Endometrial microvascular endothelial cells (primary cell): ENCODE measurements around the gene UPP1. TPM values are rescaled to one million over a fixed set of nuclear protein-coding genes. Genes with fewer than 3 reads are reported as not detected.

Source experiments
- in situ Hi-C: cut with HindIII; loops from 2 replicates; pipeline ENCODE4 v1.10.0; 2017; ENCODE audit warnings: low sequenced_read_pairs, low pct_unique_long_range_greater_than_20kb; ENCODE audit errors: inconsistent ontology term
- total RNA-seq: library from RNA; depleted of rRNA; stranded (reverse); fragments of >200 nt; gene quantifications from one replicate; pipeline ENCODE4 v1.2.3, GENCODE V29; 2015; ENCODE audit errors: inconsistent ontology term

The UPP1 gene
- total RNA-seq, 1 donor from 2014 or later = 53.8 TPM

- in situ Hi-C loops = loop anchor here (25.0 kb wide), 1 partner anchor 96 kb away; the partner anchor contains the start of gene HUS1
Measured at GRCh38 chr7:48083114-48083830, 5.8 kb upstream of the UPP1 start.

DNA sequence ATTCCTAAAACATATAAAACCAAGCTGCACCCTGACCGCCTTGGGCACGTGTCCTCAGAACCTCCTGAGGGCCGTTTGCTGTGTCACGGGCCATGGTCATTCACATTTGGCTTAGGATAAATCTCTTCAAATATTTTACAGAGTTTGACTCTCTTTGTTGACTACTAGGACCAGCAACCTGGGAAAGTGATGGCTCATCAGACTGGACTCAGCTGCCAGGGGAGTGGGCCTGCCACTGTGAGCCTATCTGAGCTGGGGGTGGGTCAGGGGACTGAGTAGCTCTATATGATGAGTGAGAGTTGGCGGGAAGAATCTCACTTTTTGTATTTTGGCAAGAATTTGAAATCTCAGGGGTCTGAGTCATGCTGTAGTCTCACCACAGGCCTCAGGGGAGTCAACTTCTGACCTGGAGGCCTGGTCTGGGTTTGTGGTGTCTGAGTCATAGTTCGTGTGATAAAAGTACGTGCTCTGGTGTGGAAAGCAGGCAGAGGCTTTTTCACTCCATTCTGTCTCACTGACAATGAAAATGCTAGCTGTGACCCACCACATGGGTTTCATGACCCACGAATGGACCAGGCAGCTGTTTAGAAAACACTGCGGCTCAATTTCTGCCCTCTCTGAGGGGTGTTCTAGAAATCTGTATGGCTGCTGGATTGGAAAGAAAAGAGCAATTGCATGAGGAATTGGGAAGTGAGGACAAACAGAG lies 4.2 kb upstream of the UPP1 start:
- in situ Hi-C loops = loop anchor here (25.0 kb wide), 1 partner anchor 98 kb away; the partner anchor contains the start of gene HUS1

- in situ Hi-C loops = loop anchor here (25.0 kb wide), 1 partner anchor 98 kb away; the partner anchor contains the start of gene HUS1
Measured at GRCh38 chr7:48085433-48085791, 3.7 kb upstream of the UPP1 start.

DNA sequence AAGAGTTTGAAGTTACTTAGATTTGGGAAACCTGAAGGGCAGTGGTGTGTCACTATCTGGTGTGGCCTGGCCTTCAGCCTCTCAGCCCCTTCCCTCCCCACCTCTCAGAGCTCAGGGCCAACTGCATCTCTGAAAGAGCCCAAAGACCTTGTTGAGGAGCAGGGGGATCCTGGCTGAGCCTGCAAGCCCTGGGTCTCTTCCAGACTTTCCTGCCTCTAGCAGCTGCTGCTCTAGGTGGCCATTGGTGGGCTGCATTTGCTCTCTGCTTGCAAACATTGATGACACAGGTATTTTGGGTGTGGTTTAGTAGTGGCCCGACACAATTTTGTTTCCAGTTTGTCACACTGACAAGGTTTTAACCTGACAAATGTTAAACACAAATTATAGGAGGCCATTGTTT lies 3.1 kb upstream of the UPP1 start:
- in situ Hi-C loops = loop anchor here (25.0 kb wide), 1 partner anchor 99 kb away; the partner anchor contains the start of gene HUS1

GRCh38 chr7:48087349-48087748 lies 1.7 kb upstream of the UPP1 start:
- in situ Hi-C loops = loop anchor here (25.0 kb wide), 1 partner anchor 100 kb away; the partner anchor contains the start of gene HUS1

DNA sequence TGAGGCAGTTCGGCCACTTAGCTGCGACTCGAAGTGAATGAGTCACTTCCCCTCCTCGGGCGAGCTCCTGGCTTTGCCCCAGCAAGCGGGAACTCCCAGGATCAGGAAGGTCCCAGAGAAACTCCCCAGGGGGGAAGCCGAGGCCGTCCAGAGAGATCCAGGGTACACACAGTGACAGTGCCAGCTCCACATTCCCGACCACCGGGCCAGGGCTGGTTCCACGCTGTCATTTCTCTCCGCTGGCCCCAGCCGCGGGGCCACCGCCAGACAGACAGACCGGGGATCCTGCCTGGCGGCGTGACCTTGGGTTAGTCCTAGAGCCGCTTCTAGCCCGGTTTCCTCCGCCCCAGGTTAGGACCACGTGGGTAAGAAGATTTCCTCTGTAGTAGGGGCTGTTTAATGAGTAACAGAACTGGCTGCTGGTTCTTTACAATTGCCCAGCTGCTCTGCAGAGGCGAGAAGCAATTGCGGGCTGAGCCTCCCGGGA lies 463 bp upstream of the UPP1 start:
- in situ Hi-C loops = loop anchor here (25.0 kb wide), 1 partner anchor 101 kb away; the partner anchor contains the start of gene HUS1

- in situ Hi-C loops = loop anchor here (25.0 kb wide), 1 partner anchor 103 kb away; the partner anchor contains the start of gene HUS1
Measured at GRCh38 chr7:48090095-48090805, 1.2 kb downstream of the UPP1 start.

DNA sequence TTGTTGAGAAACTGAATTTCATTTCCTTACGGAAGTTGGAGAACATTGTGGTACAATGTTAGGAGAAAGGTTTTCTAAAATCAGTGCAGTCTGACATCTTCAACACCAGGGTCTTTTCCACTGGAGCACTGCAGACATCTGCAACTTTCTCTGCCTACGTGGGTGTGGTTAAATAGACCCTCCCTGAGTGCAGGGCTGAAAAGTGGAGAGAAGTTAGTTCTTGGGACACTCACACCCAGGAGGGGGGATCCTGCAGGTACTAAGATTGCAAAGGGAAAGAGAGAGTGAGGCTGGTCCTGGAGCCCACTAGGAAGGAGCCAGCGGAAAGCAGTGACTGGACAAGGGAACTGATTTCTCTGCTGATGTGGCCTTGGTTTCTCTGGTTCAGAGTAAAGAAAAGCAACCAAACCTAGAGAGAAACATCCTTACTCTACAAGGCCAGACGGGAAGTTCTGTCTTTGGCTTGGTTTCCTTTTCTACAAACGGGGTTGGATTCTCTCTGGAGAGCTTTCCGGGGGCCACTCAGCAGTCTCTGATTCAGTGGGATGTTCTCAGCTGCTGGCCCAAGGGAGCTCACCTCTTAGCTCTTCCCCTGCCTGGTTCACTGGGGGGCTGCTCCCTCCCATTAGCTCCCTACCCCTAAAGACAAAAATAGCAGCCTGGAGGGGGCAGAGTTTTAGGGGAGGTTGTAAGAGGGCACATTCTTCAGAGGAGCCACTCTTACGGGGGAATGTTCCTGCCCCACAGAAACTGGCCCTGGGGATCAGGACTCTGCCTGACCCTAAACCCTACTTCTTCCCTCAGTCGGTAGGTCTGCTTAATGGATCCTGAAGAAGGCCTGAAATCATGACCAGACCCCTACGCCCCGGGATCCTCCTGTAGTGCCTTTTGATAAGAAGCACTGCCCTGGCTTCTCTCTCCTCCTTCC lies 2.7 kb downstream of the UPP1 start:
- in situ Hi-C loops = loop anchor here (25.0 kb wide), 1 partner anchor 104 kb away; the partner anchor contains the start of gene HUS1

DNA sequence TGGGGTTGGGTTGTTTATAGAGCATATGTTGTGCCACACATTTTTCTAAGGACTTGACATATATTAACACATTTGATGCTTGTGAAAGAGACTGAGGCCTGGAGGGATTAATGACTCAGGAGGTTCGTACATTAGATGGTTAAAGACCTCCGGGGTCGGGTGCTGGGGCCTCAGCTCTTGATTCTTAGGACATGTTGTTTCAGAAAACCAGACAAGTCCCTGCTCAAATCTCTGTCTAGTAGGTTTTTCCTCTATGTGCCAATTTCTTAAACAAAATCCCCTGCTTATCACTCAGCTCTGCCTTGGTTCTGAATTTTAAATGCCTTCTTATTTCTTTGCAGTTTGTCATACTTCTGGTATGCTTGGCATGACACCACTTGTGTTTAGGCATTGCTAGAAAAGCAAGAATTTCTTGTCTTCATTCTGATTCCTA lies 5.8 kb downstream of the UPP1 start:
- in situ Hi-C loops = loop anchor here (25.0 kb wide), 1 partner anchor 108 kb away; the partner anchor contains the start of gene HUS1

GRCh38 chr7:48096273-48096672 lies 7.2 kb downstream of the UPP1 start:
- in situ Hi-C loops = loop anchor here (25.0 kb wide), 1 partner anchor 109 kb away; the partner anchor contains the start of gene HUS1

DNA sequence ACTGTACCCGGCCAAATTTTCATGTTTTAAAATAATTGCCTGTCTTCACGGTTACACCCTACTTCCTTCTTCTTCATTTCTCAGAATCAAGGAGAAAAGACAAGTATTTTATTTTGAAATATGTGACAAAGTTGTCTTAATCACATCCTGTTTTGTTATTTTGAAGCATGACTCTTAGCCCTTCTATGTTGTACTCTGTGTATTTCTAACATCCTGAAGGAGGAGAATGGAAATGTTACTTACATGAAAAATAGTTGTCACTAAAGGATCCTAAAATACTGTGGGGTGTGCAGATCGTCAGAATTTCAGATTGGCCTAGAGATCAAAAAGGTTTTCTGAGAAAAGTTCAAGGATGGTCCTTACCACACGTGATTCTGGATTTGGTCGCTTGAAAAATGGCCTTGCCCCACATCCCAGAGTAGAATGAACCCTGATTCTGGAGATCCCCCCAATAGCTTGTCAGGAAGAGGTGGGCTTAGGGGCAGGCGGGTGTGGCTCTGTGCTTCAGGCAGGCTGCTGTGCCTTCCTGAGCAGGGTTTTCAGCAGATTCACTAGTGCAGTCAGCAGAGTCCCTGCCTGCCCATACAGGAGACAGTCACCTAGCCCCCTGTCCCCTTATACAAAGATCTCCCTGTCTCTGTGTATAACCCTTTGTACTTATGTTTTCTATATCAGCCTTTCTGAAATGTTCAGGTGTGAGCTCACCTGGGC lies 8.6 kb downstream of the UPP1 start:
- in situ Hi-C loops = loop anchor here (25.0 kb wide), 1 partner anchor 110 kb away; the partner anchor contains the start of gene HUS1

- in situ Hi-C loops = loop anchor here (25.0 kb wide), 1 partner anchor 112 kb away; the partner anchor contains the start of gene HUS1
Measured at GRCh38 chr7:48098846-48099245, 9.8 kb downstream of the UPP1 start.

DNA sequence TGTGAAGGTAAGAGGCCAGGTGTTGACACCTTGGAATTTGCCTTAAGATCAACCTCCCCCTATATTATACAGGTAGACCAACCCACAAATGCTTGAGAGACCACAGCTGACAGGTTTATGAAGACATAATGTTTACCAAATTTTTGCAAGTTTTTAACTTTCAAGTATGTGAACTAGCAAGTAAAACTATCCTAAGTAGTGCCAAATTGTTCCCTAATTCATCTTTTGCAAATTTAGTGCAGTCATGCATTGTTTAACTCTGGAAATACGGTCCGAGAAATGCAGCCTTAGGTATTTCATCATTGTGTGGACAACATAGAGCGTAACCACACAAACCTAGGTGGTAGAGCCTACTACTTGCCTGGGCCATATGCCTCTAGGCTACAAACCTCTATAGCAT lies 10.7 kb downstream of the UPP1 start:
- in situ Hi-C loops = loop anchor here (25.0 kb wide), 1 partner anchor 112 kb away; the partner anchor contains the start of gene HUS1

DNA sequence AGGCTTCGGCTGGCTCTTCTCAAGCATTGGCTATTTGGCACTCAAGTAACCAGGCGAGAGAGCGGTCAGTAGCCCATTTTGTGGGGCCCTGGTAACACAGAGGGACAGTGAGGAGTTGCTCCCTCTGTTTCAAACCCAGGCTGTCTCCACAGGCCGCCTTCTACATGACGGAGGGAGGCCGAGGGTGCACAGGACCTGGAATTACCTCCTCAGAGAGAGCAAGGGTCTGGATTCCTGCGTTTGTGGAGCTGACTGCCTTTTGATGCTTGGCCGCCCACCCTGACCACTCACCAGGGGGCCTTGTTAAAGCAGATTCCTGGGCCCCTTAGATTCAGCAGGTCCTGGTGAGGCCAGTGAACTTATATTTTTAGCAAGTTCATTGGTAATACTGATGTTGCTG lies 12.3 kb downstream of the UPP1 start:
- in situ Hi-C loops = no loop called here

DNA sequence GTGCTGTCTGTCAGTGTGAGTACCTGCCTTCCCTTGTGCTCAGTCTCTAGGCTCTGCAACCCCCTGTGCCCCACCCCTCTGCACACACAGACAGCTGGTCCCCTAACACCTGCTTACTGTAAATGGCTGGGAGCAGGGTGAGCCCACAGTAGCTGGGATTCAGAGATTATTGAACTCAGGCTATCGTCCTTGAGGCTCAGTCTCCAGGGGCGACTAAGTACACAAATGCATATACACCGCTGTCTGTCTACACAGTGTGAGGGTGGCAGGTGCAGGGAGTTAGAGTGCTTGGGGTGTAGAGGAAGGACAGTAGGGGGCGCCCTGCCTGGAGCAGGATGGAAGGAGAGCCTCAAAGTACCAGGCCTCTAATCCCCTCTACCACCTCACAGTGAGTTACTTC lies 12.9 kb downstream of the UPP1 start:
- in situ Hi-C loops = no loop called here

- in situ Hi-C loops = no loop called here
Measured at GRCh38 chr7:48102530-48102929, 13.5 kb downstream of the UPP1 start.

DNA sequence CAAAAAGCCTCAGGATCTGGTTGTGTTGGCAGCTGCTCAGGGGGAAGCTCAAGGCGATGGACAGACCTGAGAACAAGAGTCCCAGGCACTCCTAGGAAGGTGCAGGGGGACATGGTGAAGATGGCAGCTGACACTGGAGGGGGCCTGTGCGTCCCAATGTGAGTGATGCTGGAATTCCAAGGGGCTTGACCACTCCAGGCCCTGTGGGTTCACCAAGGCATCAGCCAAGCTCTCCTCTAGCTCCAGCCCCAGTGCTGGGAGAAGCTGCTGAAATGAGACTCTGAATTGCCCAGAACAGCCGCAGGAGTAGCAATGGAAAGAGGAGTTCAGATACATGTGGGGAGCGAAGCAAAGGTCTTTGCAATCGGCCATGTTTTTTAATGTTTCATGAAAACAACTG lies 16.0 kb downstream of the UPP1 start:
- in situ Hi-C loops = no loop called here
